ENCODE data around the gene ANXA4.

GRCh38 chr2:69828938-69829255 lies 87.0 kb downstream of the ANXA4 start:
- TF ChIP-seq CTCF (IDR thresholded peaks at IDR 0.05) (no peak), POLR2A (IDR thresholded peaks at IDR 0.05) (no peak)

Measured in tibial nerve (tissue), 3 donors.